SKM-1 treated with dmso at 0.1 percent for 144 hours (cell line): Measurements from ENCODE around the gene LMBR1.

Source experiments
- DNase-seq: peaks from one replicate; lab custom pipeline; 2025; ENCODE audit not compliant: unreplicated experiment; lab: John Stamatoyannopoulos, UW

LMBR1 gene

DNA sequence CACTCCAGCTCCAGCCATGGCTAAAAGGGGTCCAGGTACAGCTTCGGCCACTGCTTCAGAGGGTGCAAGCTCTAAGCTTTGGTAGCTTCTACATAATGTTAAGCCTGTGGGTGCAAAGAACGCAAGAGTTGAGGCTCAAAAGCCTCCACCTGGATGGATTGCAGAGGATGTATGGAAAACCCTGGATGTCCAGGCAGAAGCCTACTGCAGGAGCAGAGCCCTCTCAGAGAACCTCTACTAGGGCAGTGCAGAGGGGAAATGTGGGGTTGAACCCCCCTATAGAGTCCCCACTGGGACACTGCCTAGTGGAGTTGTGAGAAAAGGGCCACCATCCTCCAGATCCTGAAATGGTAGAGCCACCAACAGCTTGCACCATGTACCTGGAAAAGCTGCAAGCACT, 263.1 kb downstream of the LMBR1 start:
- DNase-seq, result no peak

DNA sequence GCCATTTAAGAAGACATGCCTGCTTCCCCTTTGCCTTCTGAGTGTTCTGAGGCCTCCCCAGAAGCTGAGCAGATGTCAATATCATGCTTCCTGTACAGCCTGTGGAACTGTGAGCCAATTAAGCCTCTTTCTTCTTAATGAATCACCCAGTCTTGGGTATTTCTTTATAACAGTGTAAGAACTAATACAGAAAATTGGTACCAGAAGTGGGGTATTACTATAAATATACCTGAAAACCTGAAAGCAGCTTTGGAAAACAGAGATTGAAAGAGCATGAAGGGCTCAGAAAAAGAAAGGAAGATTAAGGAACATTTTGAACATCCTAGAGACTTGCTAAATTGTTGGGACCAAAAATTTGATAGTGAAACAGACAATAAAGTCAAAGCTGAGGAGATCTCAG, 264.4 kb downstream of the LMBR1 start:
- no peak for DNase-seq
